Measurements from ENCODE around the gene TFF3.

DNA sequence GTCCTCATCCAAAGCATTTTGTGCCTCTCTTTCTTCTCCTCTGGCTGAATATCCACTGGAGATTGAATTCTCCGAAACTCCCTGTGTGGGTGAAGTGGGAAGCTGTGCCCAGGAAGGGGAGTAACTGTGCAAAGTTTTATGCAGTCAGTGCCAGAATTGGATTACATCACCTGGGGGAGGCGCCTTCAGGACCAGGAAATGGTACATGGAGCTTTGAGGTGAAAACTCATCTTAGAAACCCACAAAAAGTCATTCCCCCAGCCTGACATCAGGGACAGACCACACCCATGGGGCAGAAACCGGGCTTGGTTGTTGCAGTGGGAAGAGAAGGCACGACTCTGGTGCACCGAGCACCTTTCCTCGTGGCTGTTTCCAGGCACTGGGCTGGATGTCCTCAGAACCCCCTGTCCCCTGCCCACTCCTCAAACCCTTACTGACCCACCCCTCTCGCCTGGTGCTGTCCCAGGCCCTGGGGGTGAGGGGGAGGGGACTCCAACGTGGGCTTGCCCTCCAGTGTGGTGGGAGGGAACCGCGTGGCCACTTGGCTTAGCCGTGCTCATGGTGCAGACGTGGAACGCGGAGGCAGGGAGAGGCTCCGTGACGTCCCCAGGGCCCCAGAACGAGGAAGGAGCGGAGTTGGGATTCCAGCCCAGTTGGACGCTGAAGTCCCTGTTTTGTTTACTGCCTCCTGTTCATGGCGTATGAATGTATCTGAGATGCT lies 15.7 kb downstream of the TFF3 start:
- TF ChIP-seq POLR2AphosphoS5 (IDR thresholded peaks at IDR 0.05; ENCODE audit: borderline replicate concordance, low read depth, low read length) (no peak), EZH2 (IDR thresholded peaks at IDR 0.05) (no peak), FOXP2 (optimal IDR thresholded peaks at IDR 0.05; ENCODE audit: control extremely low read depth, extremely low read length, insufficient read depth) (no peak)

Measured in SK-N-MC (cell line).